HG03457 (cell line): ENCODE data around the gene CCL3.
"Not testable (repeated sequence)": the region's sequence is repeated elsewhere in the genome, so short reads cannot be mapped to it uniquely, and the experiment has no call there.

Source experiments
- ATAC-seq: cut with Tn5 transposase; IDR thresholded peaks from one replicate; pipeline ENCODE4 v1.9.1; 2021; ENCODE audit warnings: moderate number of reproducible peaks; ENCODE audit not compliant: unreplicated experiment

CCL3 gene

DNA sequence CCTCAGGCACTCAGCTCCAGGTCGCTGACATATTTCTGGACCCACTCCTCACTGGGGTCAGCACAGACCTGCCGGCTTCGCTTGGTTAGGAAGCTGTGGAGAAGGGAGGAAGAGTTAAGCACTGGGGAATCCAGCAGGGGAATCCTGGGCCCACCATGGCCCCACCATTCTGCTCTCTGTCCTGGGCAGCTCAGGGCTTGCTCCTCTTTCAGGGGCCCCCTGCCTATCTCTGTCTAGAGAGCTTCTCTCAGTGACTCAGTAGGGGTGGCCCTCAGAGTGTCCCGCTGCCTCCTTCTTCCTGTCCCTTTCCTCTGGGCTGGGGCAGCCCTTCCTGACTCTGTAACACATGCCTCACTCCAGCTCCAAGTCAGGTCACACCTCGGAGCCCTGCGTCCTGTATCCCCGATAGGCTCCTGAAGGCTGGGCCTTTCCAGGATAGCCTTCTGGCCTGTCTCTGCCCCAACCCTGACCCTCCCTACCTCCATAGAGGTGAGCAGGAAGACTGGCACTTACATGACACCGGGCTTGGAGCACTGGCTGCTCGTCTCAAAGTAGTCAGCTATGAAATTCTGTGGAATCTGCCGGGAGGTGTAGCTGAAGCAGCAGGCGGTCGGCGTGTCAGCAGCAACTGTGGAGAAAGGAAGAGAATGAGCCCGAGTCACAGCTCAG lies 1.1 kb downstream of the CCL3 start:
- ATAC-seq, result no peak

GRCh38 chr17:36087897-36088572 lies 1.9 kb downstream of the CCL3 start:
- not testable (repeated sequence) for ATAC-seq

DNA sequence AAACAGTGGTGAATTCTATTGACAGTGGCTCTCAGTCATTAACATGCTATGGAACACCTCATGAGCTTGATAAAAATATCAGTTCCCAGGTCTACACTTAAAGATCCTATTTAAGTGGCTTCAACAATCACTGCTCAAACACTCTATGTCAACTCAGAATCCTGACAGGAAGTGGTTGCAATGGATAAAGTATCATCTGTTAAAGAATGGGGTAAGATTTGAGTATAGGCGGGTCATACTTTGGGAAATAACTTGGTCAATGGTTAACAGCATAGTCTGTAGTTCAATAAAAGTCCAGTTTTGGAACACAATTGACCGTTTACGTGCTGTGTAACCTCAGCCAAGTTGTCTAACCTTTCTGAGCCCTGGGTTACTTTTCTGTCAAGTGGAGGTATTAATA lies 2.5 kb downstream of the CCL3 start:
- ATAC-seq, result not testable (repeated sequence)

- ATAC-seq, result no peak
These were observed 3.2 kb downstream of the CCL3 start for GRCh38 chr17:36086791-36087190.

GRCh38 chr17:36085765-36086164 lies 4.2 kb downstream of the CCL3 start:
- no peak for ATAC-seq

DNA sequence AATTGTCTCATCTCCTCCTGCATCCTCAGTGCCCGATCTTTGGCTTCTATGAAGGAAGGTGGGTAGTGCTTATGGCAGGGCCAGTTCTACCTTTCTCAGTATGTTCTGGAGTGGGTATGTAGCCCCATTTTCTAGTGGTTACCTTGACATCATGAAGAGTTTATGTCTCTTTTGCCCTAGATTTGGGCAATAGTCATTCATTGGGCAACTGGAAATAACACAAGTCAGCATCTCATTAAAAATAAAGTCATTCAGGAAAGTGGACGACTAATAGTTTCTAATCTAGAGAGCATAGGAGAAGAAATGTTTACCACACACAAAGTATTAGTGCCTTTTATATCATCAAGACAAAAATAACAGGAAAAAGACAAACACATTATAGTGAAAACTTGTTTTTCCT lies 6.3 kb downstream of the CCL3 start:
- not testable (repeated sequence) for ATAC-seq

DNA sequence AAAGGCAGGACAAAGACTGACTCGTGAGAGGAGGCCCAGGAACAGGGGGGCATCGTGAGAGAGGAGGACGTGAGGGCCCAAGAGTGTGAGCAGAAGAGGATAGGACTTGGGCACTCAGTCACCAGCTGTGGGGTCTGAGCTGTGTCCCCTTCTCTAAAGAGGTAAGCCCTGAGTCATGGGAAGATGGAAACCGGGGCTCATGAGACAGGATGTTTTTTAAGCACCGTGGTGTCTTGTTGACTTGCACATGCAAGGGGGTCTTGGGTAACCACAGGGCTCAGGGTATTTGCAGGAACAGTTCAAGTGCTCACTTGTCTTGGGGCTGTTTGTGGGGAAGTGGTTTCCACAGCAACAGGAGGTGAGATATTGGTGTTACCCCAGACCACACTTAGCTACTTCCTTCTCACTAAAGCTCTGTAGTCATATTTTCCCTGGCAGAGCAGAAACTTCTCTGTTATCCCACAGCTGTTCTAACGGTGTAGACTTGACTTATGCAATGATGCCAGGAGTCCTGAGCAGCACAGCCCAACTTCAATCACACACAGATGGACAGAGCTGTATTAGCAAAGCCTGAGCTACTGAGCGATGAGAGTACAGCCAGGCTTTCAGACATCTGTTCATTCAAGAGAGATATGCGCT lies 7.3 kb downstream of the CCL3 start:
- ATAC-seq, result not testable (repeated sequence)

- not testable (repeated sequence) for ATAC-seq
These were observed 8.1 kb downstream of the CCL3 start for GRCh38 chr17:36081681-36082471.

DNA sequence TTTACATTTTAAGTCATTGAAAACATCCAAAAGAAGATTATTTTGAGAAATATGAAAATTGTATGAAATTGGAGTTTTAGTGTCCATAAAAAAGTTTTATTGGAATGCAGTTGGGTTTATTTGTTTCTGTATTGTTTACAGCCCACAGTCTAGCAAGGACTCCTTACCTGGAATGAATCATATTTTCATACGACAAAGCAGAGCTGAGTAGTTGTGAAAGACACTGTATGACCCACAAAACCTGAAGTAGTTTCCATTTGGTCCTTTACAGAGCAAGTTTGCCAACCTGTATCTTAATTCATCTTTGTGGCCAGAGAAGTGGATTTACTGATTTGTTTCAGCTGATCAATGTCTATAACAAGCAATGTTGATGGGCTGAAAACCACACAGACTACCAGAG lies 15.6 kb downstream of the CCL3 start:
- no peak for ATAC-seq

DNA sequence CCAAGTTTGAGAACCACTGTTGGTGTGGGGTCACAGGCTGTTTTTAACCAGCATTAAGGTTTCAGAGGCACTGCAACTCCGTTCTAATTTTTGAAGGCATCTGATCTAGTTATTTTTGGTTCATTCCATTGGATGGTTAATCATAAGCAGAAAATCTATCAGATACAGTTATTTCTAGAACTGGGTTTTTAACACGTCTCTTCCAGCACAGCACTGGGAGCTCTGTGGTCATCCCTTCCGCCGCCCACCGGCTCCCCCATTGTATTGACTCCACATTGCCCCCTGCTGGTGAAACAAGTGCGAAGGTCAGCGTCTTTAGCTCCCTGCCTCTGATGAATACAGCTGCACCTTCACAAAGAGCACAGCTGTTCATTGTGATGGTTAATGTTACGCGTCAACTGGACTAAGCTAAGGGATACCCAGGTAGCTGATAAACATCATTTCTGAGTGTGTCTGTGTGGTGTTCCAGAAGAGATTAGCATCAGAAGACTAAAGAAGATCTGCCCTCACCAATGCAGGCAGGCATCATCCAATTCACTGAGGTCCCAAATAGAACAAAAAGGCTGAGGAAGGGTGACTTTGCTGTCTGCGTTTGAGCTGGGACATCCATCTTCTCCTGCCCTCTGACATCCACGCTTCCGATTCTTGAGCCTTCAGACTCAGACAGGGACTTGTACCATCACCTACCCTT lies 17.4 kb downstream of the CCL3 start:
- ATAC-seq, result no peak

- ATAC-seq, result no peak
These were observed 18.2 kb downstream of the CCL3 start for GRCh38 chr17:36071751-36072150.

DNA sequence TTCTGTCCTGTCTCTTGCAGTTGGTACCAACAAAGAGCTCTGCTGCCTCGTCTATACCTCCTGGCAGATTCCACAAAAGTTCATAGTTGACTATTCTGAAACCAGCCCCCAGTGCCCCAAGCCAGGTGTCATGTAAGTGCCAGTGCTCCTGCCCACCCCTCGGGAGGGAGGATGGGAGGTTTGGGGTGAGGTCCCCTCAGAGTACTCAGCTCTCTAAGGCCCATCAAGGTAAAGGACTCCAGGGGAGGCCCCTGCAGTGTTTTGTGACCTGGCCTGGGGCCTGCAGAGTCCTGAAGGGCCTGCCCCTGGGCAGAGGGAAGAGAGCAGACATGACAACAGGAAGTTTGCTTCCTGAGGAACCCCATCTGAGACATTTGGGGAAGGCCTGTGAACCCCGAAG lies 19.5 kb downstream of the CCL3 start:
- ATAC-seq, result no peak

DNA sequence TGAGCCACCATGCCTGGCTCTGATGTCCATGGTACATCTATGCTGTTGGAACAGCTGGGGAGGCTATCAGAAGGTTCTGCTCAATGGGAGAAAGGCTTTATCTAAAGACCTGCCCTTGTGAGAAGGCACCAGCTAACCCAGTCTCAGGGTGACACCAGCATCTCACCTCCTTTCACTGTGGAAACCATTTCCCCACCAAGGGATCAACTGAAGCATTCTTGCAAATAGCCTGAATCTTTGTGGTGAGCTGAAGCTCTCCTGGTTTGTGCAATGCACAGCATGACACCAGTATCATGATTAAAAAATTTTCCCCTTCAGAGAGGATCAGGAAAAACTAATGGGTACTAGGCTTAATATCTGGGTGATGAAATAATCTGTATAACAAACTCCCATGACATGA lies 20.8 kb downstream of the CCL3 start:
- no peak for ATAC-seq

GRCh38 chr17:36068524-36068923 lies 21.4 kb downstream of the CCL3 start:
- no peak for ATAC-seq

DNA sequence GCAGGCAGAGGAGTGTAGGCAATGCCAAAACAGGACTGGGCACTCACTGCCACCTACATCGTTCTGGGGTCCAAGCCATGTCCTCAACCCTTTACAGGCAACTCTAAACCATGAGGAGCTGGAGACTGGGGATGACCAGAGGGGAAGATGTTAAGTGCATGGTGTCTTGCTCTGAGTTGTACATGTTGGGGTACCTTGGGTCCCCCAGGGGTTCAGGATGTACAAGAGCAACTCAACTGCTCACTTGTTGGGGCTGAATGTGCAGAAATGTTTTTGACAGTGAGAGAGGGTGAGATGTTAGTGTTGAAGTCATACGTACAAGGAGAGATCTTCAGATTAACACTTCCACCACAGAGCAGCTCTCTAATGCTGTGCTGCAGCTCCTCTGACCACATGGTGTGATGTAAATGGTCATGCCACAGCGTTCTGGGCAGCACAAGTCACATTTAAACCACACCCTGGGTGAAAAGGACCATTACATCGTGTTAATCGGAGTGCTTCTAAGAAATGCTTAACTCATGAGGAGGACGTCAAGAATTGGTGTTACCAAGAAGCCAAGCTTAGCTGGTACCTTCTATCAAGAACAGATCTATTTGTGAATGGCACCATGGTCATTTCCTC lies 23.5 kb downstream of the CCL3 start:
- no peak for ATAC-seq

- no peak for ATAC-seq
These were observed 26.0 kb downstream of the CCL3 start, which contains the start of gene CCL18 for GRCh38 chr17:36063786-36064541. TSS of gene CCL18 (plus strand) at chr17:36064272. CDS start at chr17:36064343, 71 bp downstream.

- no peak for ATAC-seq
These were observed 29.1 kb downstream of the CCL3 start for GRCh38 chr17:36060816-36061215.

DNA sequence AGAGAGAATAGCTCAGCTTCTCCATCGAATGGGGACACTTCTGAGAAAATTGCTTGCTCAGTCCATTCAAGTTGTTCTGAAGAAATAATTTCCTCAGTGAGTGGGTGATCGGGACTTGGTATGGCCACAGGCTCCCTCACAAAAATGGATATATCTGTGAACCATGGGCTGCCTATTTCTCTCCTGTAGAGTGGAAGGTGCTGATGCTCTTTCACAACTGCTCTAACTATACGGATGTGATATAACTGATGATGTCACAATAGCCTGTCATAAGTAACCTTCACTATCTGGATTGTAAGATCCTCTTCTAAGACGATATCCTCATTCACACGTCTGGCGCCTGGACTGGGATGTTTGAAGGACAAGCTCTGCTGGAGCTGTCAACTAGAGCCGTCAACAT lies 30.5 kb downstream of the CCL3 start:
- no peak for ATAC-seq

DNA sequence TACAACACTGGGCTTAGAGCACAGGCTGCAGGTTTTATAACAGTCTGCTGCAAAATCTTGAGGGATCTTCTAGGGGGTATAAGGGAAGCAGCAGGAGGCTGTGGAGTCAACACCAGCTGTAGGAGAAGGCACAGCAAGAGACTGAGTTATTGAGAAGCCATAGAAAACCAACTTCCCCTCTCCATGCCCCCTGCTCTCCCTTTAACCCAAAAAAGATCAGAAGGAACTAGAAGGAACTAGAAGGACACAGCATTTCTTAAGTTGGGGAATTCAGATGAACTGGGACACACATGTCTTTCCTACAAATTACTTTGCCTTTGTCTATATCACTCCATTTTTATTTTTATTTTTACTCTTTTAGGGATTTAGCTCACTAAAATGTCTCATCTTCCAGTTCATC lies 32.0 kb downstream of the CCL3 start:
- no peak for ATAC-seq
